ENCODE data around the gene PRR30.

GRCh38 chr2:27139310-27139709 is at the start of gene PRR30:
- TF ChIP-seq TEAD4 (IDR thresholded peaks at IDR 0.05) (no peak), YY1 (IDR thresholded peaks at IDR 0.05; ENCODE audit: low read depth) (no peak), REST (IDR thresholded peaks at IDR 0.05; ENCODE audit: low read depth) (no peak), TAF1 (IDR thresholded peaks at IDR 0.05; ENCODE audit: low read depth) (no peak), ZBTB7A (IDR thresholded peaks at IDR 0.05; ENCODE audit: low read depth) (no peak), EP300 (IDR thresholded peaks at IDR 0.05; ENCODE audit: borderline replicate concordance) (no peak), USF1 (IDR thresholded peaks at IDR 0.05) (no peak), CEBPB (IDR thresholded peaks at IDR 0.05) (no peak), RAD21 (IDR thresholded peaks at IDR 0.05; ENCODE audit: low read depth) (no peak), CREB1 (IDR thresholded peaks at IDR 0.05; ENCODE audit: low read depth) (no peak), MAX (IDR thresholded peaks at IDR 0.05) (no peak), TCF12 (IDR thresholded peaks at IDR 0.05; ENCODE audit: low read depth) (no peak)
